Lower leg skin (tissue), 3 donors: ENCODE measurements around the gene SLC52A3.

ENCODE experiments used
- CTCF ChIP-seq, 3 donors: fragments of 450-650 bp; IDR thresholded peaks; one replicate each; pipeline ENCODE4 v1.5.1; 2016; ENCODE audit warnings: antibody characterized with exemption in 3 of 3, mild to moderate bottlenecking in 3 of 3, moderate library complexity in 2 of 3
- POLR2A ChIP-seq, 2 donors: fragments of 450-650 bp; IDR thresholded peaks; one replicate each; pipeline ENCODE4 v1.6.1; 2016 to 2017; ENCODE audit warnings: antibody characterized with exemption in 2 of 2, mild to moderate bottlenecking in 1 of 2, moderate library complexity in 1 of 2

GRCh38 chr20:796921-797320, 28.6 kb upstream of the SLC52A3 start:
- no peak for TF ChIP-seq CTCF (IDR thresholded peaks at IDR 0.05)
- no peak for TF ChIP-seq POLR2A (IDR thresholded peaks at IDR 0.05)
